LNCaP clone FGC (cell line): Measurements from ENCODE around the gene AP3B1.

Experiments used
- DNase-seq: peaks from one replicate; pipeline ENCODE4 v3.0.0-alpha.2; 2011; ENCODE audit warnings: low read depth
- H3K4me3 ChIP-seq: 2 replicates; pipeline ENCODE4 v1.5.1; 2011; ENCODE audit warnings: mild to moderate bottlenecking, low read depth, low read length, control low read depth
- TF ChIP-seq, protein P1 (sequence below): IDR thresholded peaks from 2 replicates; pipeline ENCODE4 v1.5.1; 2012; ENCODE audit warnings: mild to moderate bottlenecking; ENCODE audit not compliant: control insufficient read depth, insufficient read depth; ENCODE audit errors: extremely low read depth

The AP3B1 gene

DNA sequence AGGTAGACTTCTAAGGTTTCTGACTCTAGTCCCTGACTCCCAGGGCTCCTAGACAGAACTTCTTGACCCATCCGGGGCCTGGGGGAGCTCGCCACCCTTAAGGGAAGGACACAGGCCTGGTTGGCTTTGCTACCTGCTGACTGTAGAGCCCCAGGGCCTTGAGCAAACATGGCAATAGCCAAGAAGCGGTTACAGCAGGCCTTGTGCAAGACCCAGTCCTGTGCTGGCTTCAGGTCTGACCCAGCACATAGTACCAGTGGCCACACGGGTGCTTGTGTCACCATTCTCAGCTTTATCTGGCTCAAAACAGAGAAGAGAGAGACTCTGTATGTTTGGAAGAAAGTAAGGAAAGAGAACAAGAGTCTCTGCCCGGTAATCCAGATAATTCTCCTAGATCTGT, 41.8 kb downstream of the AP3B1 start:
- TF ChIP-seq, protein P1, sequence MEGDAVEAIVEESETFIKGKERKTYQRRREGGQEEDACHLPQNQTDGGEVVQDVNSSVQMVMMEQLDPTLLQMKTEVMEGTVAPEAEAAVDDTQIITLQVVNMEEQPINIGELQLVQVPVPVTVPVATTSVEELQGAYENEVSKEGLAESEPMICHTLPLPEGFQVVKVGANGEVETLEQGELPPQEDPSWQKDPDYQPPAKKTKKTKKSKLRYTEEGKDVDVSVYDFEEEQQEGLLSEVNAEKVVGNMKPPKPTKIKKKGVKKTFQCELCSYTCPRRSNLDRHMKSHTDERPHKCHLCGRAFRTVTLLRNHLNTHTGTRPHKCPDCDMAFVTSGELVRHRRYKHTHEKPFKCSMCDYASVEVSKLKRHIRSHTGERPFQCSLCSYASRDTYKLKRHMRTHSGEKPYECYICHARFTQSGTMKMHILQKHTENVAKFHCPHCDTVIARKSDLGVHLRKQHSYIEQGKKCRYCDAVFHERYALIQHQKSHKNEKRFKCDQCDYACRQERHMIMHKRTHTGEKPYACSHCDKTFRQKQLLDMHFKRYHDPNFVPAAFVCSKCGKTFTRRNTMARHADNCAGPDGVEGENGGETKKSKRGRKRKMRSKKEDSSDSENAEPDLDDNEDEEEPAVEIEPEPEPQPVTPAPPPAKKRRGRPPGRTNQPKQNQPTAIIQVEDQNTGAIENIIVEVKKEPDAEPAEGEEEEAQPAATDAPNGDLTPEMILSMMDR = no peak
- no peak for DNase-seq
- H3K4me3 ChIP-seq = no peak overlapping the region

GRCh38 chr5:78251663-78252284, 42.7 kb downstream of the AP3B1 start:
- H3K4me3 ChIP-seq = no peak overlapping the region
- TF ChIP-seq, protein P1 = no peak
- DNase-seq = no peak

DNA sequence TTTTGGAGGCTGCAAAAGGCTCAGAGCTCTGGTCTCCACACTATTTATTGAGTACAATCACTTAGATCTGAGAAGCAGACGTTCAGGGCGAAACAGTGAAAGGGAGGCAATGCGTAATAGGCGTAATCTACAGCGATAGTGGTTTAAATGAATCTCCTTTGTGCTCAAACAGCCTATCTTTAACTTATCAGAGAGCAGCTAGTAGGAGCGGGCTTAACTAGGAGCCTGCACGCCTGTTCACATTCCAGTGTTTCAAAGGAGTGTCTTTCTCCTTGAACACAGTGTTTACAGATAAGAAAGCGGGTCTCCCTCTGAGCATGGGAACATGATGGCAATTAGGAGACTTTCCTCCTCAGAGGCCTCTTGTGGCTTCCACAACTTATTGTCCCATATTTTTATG, 49.4 kb downstream of the AP3B1 start:
- TF ChIP-seq, protein P1 = no peak
- DNase-seq = no peak
- H3K4me3 ChIP-seq = no peak overlapping the region

GRCh38 chr5:78243639-78244038, 50.9 kb downstream of the AP3B1 start:
- no peak for DNase-seq
- no peak overlapping the region for H3K4me3 ChIP-seq
- TF ChIP-seq, protein P1 = no peak

DNA sequence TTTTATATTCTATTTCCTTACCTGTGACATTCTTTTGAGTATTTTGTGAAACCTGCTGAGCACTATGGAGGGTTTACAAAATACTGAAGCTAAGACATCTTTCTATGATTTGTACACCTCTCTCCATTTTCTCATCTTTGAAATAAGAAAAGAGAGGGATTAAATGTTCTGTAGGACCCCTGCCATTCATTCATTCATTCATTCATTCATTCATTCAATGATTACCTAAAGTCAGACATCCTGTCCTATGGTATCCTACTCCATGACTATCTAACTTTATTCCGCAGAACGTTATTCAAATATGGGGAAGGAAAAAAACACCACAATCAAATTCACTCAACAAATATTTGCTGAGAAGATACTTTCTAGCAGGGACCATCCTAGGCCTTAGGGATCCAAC, 51.4 kb downstream of the AP3B1 start:
- DNase-seq = no peak
- H3K4me3 ChIP-seq = no peak overlapping the region
- TF ChIP-seq, protein P1 = no peak

DNA sequence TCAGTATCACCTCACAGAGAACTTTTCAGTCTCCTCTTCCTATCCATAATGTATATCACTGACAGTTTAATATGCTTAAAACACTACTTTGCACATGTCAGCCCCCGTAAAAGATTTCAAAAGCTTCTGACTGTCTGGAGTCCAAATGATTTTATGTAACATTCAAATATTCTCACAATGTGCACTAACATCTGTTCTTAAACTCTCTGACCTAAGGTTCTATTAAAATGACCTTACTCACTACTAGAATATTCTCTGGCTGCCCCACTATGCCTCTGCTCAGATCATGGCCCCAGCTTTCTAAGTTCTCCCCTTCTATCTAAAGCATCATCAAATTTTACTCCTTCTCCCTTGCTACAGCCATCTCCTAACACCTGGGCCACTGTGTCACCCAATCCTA, 52.5 kb downstream of the AP3B1 start:
- TF ChIP-seq, protein P1 = no peak
- no peak overlapping the region for H3K4me3 ChIP-seq
- DNase-seq = no peak

DNA sequence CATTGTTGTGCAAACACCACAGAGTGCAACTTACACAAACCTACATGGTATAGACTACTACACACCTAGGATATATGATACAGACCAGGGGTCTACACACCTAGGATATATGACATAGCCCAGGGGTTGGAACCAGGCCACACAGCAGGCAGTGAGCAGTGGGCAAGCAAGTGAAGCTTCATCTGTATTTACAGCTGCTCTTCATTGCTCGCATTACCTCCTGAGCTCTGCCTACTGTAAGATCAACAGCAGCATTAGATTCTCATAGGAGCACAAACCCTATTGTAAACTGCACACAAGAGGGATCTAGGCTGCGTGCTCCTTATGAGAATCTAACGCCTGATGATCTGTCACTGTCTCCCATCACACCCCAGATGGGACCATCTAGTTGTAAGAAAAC, 56.6 kb downstream of the AP3B1 start:
- no peak overlapping the region for H3K4me3 ChIP-seq
- DNase-seq = no peak
- TF ChIP-seq, protein P1 = no peak
